ENCODE data around the gene IRGC. TPM values are rescaled to one million over a fixed set of nuclear protein-coding genes. Genes with fewer than 3 reads are reported as not detected.

The IRGC gene
- total RNA-seq, 2 experiments from 2014 or later: not detected

- Histone ChIP-seq H3K4me1 (ENCODE audit: insufficient read depth, low read length) (no peaks in the 10 kb centered on the region), H3K27me3 (ENCODE audit: control insufficient read depth in 1 of 2, insufficient read depth in 2 of 2, low read length in 2 of 2) (peaks cover 0 to 3% of the 10 kb centered on the region in 2 experiments), H3K27ac (ENCODE audit: low read depth in 1 of 2, low read length in 2 of 2) (no peak overlapping the region), H3K4me3 (ENCODE audit: low read length) (no peak overlapping the region), H3K9me3 (ENCODE audit: control insufficient read depth in 1 of 2, insufficient read depth in 1 of 2, low read length in 2 of 2) (no peaks in the 10 kb centered on the region), H3K36me3 (ENCODE audit: insufficient read depth, low read length) (no peaks in the 10 kb centered on the region)
- CTCF ChIA-PET: no interaction called here
- no peaks in the 10 kb centered on the region for H3K27me3 Mint-ChIP-seq
- H3K4me3 Mint-ChIP-seq: no peak overlapping the region
- no peak for DNase-seq
- H3K4me1 Mint-ChIP-seq (ENCODE audit: low read depth): no peaks in the 10 kb centered on the region
- no peak for ATAC-seq (ENCODE audit: poor library complexity)
- H3K27ac Mint-ChIP-seq: no peak overlapping the region
- POLR2A ChIA-PET: no interaction called here
- no peaks in the 10 kb centered on the region for H3K36me3 Mint-ChIP-seq (ENCODE audit: low read depth)
- TF ChIP-seq CTCF (IDR thresholded peaks at IDR 0.05): no peak
- intact Hi-C loops (cut with DNase I, micrococcal nuclease): no loop called here
- H3K9me3 Mint-ChIP-seq: no peaks in the 10 kb centered on the region
These were observed 5.1 kb downstream of the IRGC start for GRCh38 chr19:43720936-43721335.

GRCh38 chr19:43721469-43722048 is 5.7 kb downstream of the IRGC start:
- H3K9me3 ChIP-seq (ENCODE audit: control insufficient read depth in 1 of 2, insufficient read depth in 1 of 2, low read length in 2 of 2): no peaks in the 10 kb centered on the region
- no peaks in the 10 kb centered on the region for H3K36me3 ChIP-seq (ENCODE audit: insufficient read depth, low read length)
- Mint-ChIP-seq H3K9me3 (no peaks in the 10 kb centered on the region), H3K4me1 (ENCODE audit: low read depth) (no peaks in the 10 kb centered on the region), H3K27me3 (no peaks in the 10 kb centered on the region), H3K36me3 (ENCODE audit: low read depth) (no peaks in the 10 kb centered on the region), H3K27ac (no peak overlapping the region), H3K4me3 (no peak overlapping the region)
- TF ChIP-seq CTCF (IDR thresholded peaks at IDR 0.05): no peak
- intact Hi-C loops (cut with DNase I, micrococcal nuclease): no loop called here
- H3K4me1 ChIP-seq (ENCODE audit: insufficient read depth, low read length): no peaks in the 10 kb centered on the region
- no peak overlapping the region for H3K4me3 ChIP-seq (ENCODE audit: low read length)
- ChIA-PET CTCF (no interaction called here), POLR2A (no interaction called here)
- ATAC-seq (ENCODE audit: poor library complexity) (no peak), DNase-seq (no peak)
- H3K27ac ChIP-seq (ENCODE audit: low read depth in 1 of 2, low read length in 2 of 2): no peak overlapping the region
- peaks cover 0 to 3% of the 10 kb centered on the region in 2 experiments for H3K27me3 ChIP-seq (ENCODE audit: control insufficient read depth in 1 of 2, insufficient read depth in 2 of 2, low read length in 2 of 2)

GRCh38 chr19:43723588-43723987 is 7.7 kb downstream of the IRGC start:
- H3K27me3 Mint-ChIP-seq: no peaks in the 10 kb centered on the region
- ChIA-PET POLR2A (interaction anchor here (0.7 kb wide), 1 partner anchor 15 kb away, joined by 3 read pairs; no protein-coding TSS in a partner anchor), CTCF (interaction anchor here (2.1 kb wide), 1 partner anchor 54 kb away, joined by 7 read pairs; the partner anchor contains the start of gene PLAUR)
- ATAC-seq (ENCODE audit: poor library complexity): no peak
- intact Hi-C loops (cut with DNase I, micrococcal nuclease): no loop called here
- Histone ChIP-seq H3K9me3 (ENCODE audit: control insufficient read depth in 1 of 2, insufficient read depth in 1 of 2, low read length in 2 of 2) (no peaks in the 10 kb centered on the region), H3K4me3 (ENCODE audit: low read length) (no peak overlapping the region), H3K36me3 (ENCODE audit: insufficient read depth, low read length) (peaks cover 3% of the 10 kb centered on the region), H3K27ac (ENCODE audit: low read depth in 1 of 2, low read length in 2 of 2) (no peak overlapping the region), H3K4me1 (ENCODE audit: insufficient read depth, low read length) (no peaks in the 10 kb centered on the region), H3K27me3 (ENCODE audit: control insufficient read depth in 1 of 2, insufficient read depth in 2 of 2, low read length in 2 of 2) (peaks cover 0 to 3% of the 10 kb centered on the region in 2 experiments)
- peaks cover 7% of the 10 kb centered on the region for H3K36me3 Mint-ChIP-seq (ENCODE audit: low read depth)
- H3K4me3 Mint-ChIP-seq: no peak overlapping the region
- H3K27ac Mint-ChIP-seq: no peak overlapping the region
- no peaks in the 10 kb centered on the region for H3K9me3 Mint-ChIP-seq
- H3K4me1 Mint-ChIP-seq (ENCODE audit: low read depth): no peaks in the 10 kb centered on the region
- no peak for TF ChIP-seq CTCF (IDR thresholded peaks at IDR 0.05)
- DNase-seq: no peak
